DND-41 (cell line): Measurements from ENCODE around the gene BARHL2.

Source experiments
- ATAC-seq: fragments of 200-7000 bp; cut with Tn5 transposase; 3 replicates; pipeline ENCODE4 v1.9.1; 2021; ENCODE audit warnings: low read depth; ENCODE audit not compliant: insufficient read depth
- DNase-seq: peaks from one replicate; pipeline ENCODE4 v3.0.0-alpha.2; 2020
- H2AFZ ChIP-seq: 2 replicates; pipeline ENCODE4 v1.6.0; 2012; ENCODE audit warnings: low read depth, low read length
- H3K27ac ChIP-seq: 2 replicates; pipeline ENCODE4 v1.5.1; 2012; ENCODE audit warnings: low read length, inconsistent platforms
- H3K27me3 ChIP-seq: fragments of 200-600 bp; sonication (generic); 2 replicates; pipeline ENCODE4 v1.6.0; 2012; ENCODE audit warnings: low read length, mild to moderate bottlenecking, inconsistent platforms; ENCODE audit not compliant: insufficient read depth, poor library complexity
- H3K36me3 ChIP-seq: 2 replicates; pipeline ENCODE4 v1.5.1; 2012; ENCODE audit warnings: low read length, inconsistent platforms; ENCODE audit not compliant: insufficient read depth
- H3K4me1 ChIP-seq: 2 replicates; pipeline ENCODE4 v1.5.1; 2012; ENCODE audit warnings: mild to moderate bottlenecking, low read length; ENCODE audit not compliant: insufficient read depth
- H3K4me2 ChIP-seq: 2 replicates; pipeline ENCODE4 v1.6.0; 2012; ENCODE audit warnings: mild to moderate bottlenecking, moderate library complexity, low read length, inconsistent platforms; ENCODE audit not compliant: insufficient read depth
- H3K4me3 ChIP-seq, 2 experiments: fragments of 200-600 bp in 1 of 2; shearing (Covaris generic) in 1 of 2; 2 replicates each; pipeline ENCODE4 v1.5.1; 2012 to 2016; ENCODE audit warnings: inconsistent platforms in 2 of 2, low read length in 2 of 2, mild to moderate bottlenecking in 2 of 2, low read depth in 1 of 2, moderate library complexity in 1 of 2
- H3K79me2 ChIP-seq: 2 replicates; pipeline ENCODE4 v1.6.0; 2012; ENCODE audit warnings: low read length, inconsistent platforms; ENCODE audit not compliant: insufficient read depth
- H3K9ac ChIP-seq: 2 replicates; pipeline ENCODE4 v1.6.0; 2012; ENCODE audit warnings: low read depth, mild to moderate bottlenecking, inconsistent platforms, low read length, moderate library complexity
- H3K9me3 ChIP-seq: 2 replicates; pipeline ENCODE4 v1.5.1; 2012; ENCODE audit warnings: low read length, moderate library complexity, mild to moderate bottlenecking, inconsistent platforms; ENCODE audit not compliant: insufficient read depth, severe bottlenecking
- H4K20me1 ChIP-seq: 2 replicates; pipeline ENCODE4 v1.6.0; 2012; ENCODE audit warnings: low read length; ENCODE audit not compliant: insufficient read depth
- CTCF ChIP-seq: IDR thresholded peaks from 2 replicates; pipeline ENCODE4 v1.5.1; 2012; ENCODE audit warnings: borderline replicate concordance, low read length, moderate library complexity, mild to moderate bottlenecking; ENCODE audit not compliant: poor library complexity, severe bottlenecking; ENCODE audit errors: extremely low read depth
- EZH2 ChIP-seq: IDR thresholded peaks from 3 replicates; pipeline ENCODE4 v1.6.1; 2012; ENCODE audit warnings: borderline replicate concordance, low read depth, mild to moderate bottlenecking, moderate library complexity, low read length, inconsistent platforms; ENCODE audit not compliant: severe bottlenecking

The BARHL2 gene

GRCh38 chr1:90716243-90716551 is 905 bp downstream of the BARHL2 start:
- no peak overlapping the region for H3K4me3 ChIP-seq
- peaks cover 6% of the 10 kb centered on the region for H3K9me3 ChIP-seq
- no peak for TF ChIP-seq CTCF
- no peak for TF ChIP-seq EZH2
- H3K4me2 ChIP-seq = no peak overlapping the region
- H3K4me1 ChIP-seq = peaks cover 4% of the 10 kb centered on the region
- no peak for ATAC-seq
- no peak overlapping the region for H3K27ac ChIP-seq
- no peaks in the 10 kb centered on the region for H3K79me2 ChIP-seq
- H3K36me3 ChIP-seq = no peaks in the 10 kb centered on the region
- H3K27me3 ChIP-seq = no peaks in the 10 kb centered on the region
- no peaks in the 10 kb centered on the region for H4K20me1 ChIP-seq
- no peak overlapping the region for H2AFZ ChIP-seq
- no peak for DNase-seq
- no peak overlapping the region for H3K9ac ChIP-seq

GRCh38 chr1:90715309-90715708 is 1.8 kb downstream of the BARHL2 start:
- Histone ChIP-seq H3K36me3 (no peaks in the 10 kb centered on the region), H3K27me3 (no peaks in the 10 kb centered on the region), H3K9me3 (peaks cover 6% of the 10 kb centered on the region), H3K4me1 (no peaks in the 10 kb centered on the region), H4K20me1 (no peaks in the 10 kb centered on the region), H3K9ac (no peak overlapping the region), H3K27ac (no peak overlapping the region), H3K4me3 (no peak overlapping the region), H2AFZ (no peak overlapping the region), H3K4me2 (no peak overlapping the region), H3K79me2 (no peaks in the 10 kb centered on the region)
- no peak for DNase-seq
- no peak for ATAC-seq
- TF ChIP-seq CTCF (no peak), EZH2 (no peak)

- H3K4me2 ChIP-seq = no peak overlapping the region
- H3K36me3 ChIP-seq = no peaks in the 10 kb centered on the region
- peaks cover 6% of the 10 kb centered on the region for H3K9me3 ChIP-seq
- no peak overlapping the region for H3K27ac ChIP-seq
- no peaks in the 10 kb centered on the region for H3K4me1 ChIP-seq
- H3K27me3 ChIP-seq = no peaks in the 10 kb centered on the region
- no peak overlapping the region for H3K4me3 ChIP-seq
- H3K9ac ChIP-seq = no peak overlapping the region
- DNase-seq (no peak), ATAC-seq (no peak)
- H2AFZ ChIP-seq = no peak overlapping the region; the same call in 1 of the 2 replicates
- no peaks in the 10 kb centered on the region for H3K79me2 ChIP-seq
- no peak for TF ChIP-seq EZH2
- TF ChIP-seq CTCF = no peak
- no peaks in the 10 kb centered on the region for H4K20me1 ChIP-seq
Measured at GRCh38 chr1:90714521-90714951, 2.6 kb downstream of the BARHL2 start.

- no peaks in the 10 kb centered on the region for H3K4me1 ChIP-seq
- ATAC-seq (no peak), DNase-seq (no peak)
- no peak overlapping the region for H3K4me2 ChIP-seq
- no peaks in the 10 kb centered on the region for H3K36me3 ChIP-seq
- H3K27ac ChIP-seq = no peak overlapping the region
- H3K79me2 ChIP-seq = no peaks in the 10 kb centered on the region
- H3K27me3 ChIP-seq = no peaks in the 10 kb centered on the region
- H3K4me3 ChIP-seq = no peak overlapping the region
- peaks cover 6% of the 10 kb centered on the region for H3K9me3 ChIP-seq
- no peaks in the 10 kb centered on the region for H4K20me1 ChIP-seq
- no peak overlapping the region for H3K9ac ChIP-seq
- no peak for TF ChIP-seq EZH2
- TF ChIP-seq CTCF = no peak
- no peak overlapping the region for H2AFZ ChIP-seq
Measured at GRCh38 chr1:90713741-90714509, 3.2 kb downstream of the BARHL2 start.
